Measurements from ENCODE around the gene CCDC88C. TPM values are rescaled to one million over a fixed set of nuclear protein-coding genes. Genes with fewer than 3 reads are reported as not detected.

Gene CCDC88C
- total RNA-seq, 1 donor from 2014 or later, result 16.4 TPM

Other genes with a start within 250 kb of the CCDC88C start
- 1.1 and 1.8 TPM in 2 replicates for gene GPR68, start 173.1 kb downstream of the CCDC88C start, total RNA-seq
- gene PPP4R3A, start 92.5 kb upstream of the CCDC88C start, total RNA-seq, result 31.0 and 49.0 TPM in 2 replicates